Endodermal cell (in vitro differentiated cells): ENCODE results near the gene JMJD6. TPM values are rescaled to one million over a fixed set of nuclear protein-coding genes. Genes with fewer than 3 reads are reported as not detected.
A peak's percentile ranks its signal among the peaks of the same experiment; 100 is the strongest.

Experiments
- DNase-seq: peaks from one replicate; pipeline ENCODE4 v3.0.0-alpha.2; 2017
- H3K27ac ChIP-seq: 2 replicates; pipeline ENCODE4 v1.5.1; 2013; ENCODE audit warnings: mild to moderate bottlenecking, low read depth, low read length, moderate library complexity
- H3K27me3 ChIP-seq: 2 replicates; pipeline ENCODE4 v1.6.1; 2013; ENCODE audit warnings: mild to moderate bottlenecking, low read length, moderate library complexity; ENCODE audit not compliant: insufficient read depth, control insufficient read depth, poor library complexity, severe bottlenecking
- H3K36me3 ChIP-seq: 2 replicates; pipeline ENCODE4 v1.7.0; 2013; ENCODE audit warnings: mild to moderate bottlenecking, low read length, moderate library complexity; ENCODE audit not compliant: control insufficient read depth, insufficient read depth
- H3K4me1 ChIP-seq: one replicate; pipeline ENCODE4 v1.7.0; 2013; ENCODE audit warnings: low read length; ENCODE audit not compliant: control insufficient read depth, insufficient read depth
- H3K4me3 ChIP-seq: 2 replicates; pipeline ENCODE4 v1.5.1; 2013; ENCODE audit warnings: mild to moderate bottlenecking, low read length, moderate library complexity
- H3K9ac ChIP-seq: 2 replicates; pipeline ENCODE4 v1.6.1; 2013; ENCODE audit warnings: mild to moderate bottlenecking, low read length, moderate library complexity; ENCODE audit not compliant: poor library complexity, severe bottlenecking; ENCODE audit errors: extremely low read depth
- H3K9me3 ChIP-seq: 2 replicates; pipeline ENCODE4 v1.6.1; 2013; ENCODE audit warnings: mild to moderate bottlenecking, low read length, moderate library complexity; ENCODE audit not compliant: control insufficient read depth
- H3K27ac Mint-ChIP-seq: 2 replicates; pipeline ENCODE4 v1.8.0; 2020; ENCODE audit warnings: mixed read lengths
- H3K27me3 Mint-ChIP-seq: 2 replicates; pipeline ENCODE4 v1.8.0; 2021; ENCODE audit warnings: mild to moderate bottlenecking, mixed read lengths; ENCODE audit not compliant: insufficient read depth
- H3K36me3 Mint-ChIP-seq: 2 replicates; pipeline ENCODE4 v1.8.0; 2020; ENCODE audit warnings: low read depth, mixed read lengths
- H3K4me1 Mint-ChIP-seq: 2 replicates; pipeline ENCODE4 v1.8.0; 2020; ENCODE audit warnings: mixed read lengths
- H3K4me3 Mint-ChIP-seq: 2 replicates; pipeline ENCODE4 v1.8.0; 2020; ENCODE audit warnings: mild to moderate bottlenecking, moderate library complexity, mixed read lengths
- H3K9me3 Mint-ChIP-seq: 2 replicates; pipeline ENCODE4 v1.8.0; 2020; ENCODE audit warnings: mild to moderate bottlenecking, mixed read lengths
- WGBS, 2 experiments: methylation state at CpG; one replicate each; pipeline versions ENCODE4 v1.1.5 to v1.1.7; 2013; ENCODE audit warnings: missing lambda C conversion rate in 2 of 2, mixed read lengths in 1 of 2; ENCODE audit not compliant: insufficient coverage in 1 of 2, insufficient read length in 1 of 2; 5-methylcytosine and 5-hydroxymethylcytosine counted together
- total RNA-seq, 2 donors: library from RNA; stranded (reverse); fragmentation: NEBNext Ultra II Directional in 1 of 2; extraction: Animal tissue kit (Norgen Biotek cat#: 25700) in 1 of 2; gene quantifications; 2 replicates in 1 of 2; 3 replicates in 1 of 2; pipeline ENCODE4 v1.2.1, GENCODE V29; 2021
- TF ChIP-seq, protein P1 (sequence below): fragments of 200-600 bp; sonication (generic); conservative IDR thresholded peaks from 2 replicates; pipeline ENCODE4 v1.5.0; 2021; ENCODE audit warnings: antibody characterized with exemption, mild to moderate bottlenecking

The JMJD6 gene
- total RNA-seq, 2 donors from 2014 or later = 17.0 to 20.3 TPM

DNA sequence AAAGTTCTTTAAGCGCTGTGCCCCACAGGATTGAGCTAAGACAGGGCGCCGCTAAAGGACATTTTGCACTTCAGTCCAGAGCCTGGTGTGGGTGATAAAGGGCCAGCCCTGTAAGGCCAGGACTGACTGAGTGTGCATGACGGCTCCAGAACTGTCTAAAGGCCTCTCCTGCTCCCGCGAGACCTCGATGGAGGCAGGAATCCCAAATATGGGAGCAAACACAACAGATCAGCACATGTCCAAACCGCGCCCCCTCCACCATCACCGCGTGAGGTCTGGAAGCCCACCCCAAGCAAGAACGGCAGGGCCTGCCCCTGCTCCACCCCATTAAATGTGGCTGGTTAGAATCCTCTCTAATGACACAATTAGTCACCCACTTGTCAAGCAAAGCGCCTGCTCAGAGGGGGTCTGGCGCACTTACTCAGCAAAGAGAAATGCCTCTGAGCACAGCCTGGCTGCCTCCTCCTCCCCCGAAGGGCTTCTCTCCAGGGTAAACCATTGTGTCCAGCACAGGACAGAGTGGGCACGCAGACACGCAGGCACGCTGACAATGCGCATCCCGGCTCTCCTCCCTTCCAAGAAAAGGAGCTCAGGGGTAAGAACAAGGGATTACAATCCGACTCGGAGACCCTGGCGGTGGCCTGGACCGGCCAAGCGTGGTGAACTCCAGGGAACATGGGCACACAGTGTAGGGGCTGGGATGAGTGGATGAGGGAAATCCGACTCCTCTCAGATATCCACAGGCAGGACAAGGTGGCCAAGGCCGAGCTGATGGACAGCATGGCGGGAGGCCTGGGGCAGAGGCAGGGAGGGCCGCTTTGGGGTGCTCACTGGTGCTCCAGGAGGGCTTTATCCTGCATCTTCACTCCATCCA lies 17.1 kb downstream of the JMJD6 start:
- Histone ChIP-seq H3K27me3 (no peaks in the 10 kb centered on the region), H3K9me3 (peaks cover 4% of the 10 kb centered on the region), H3K9ac (peak overlapping the region; percentile 64), H3K36me3 (peaks cover 12% of the 10 kb centered on the region), H3K4me1 (peaks cover 19% of the 10 kb centered on the region), H3K27ac (peak overlapping the region; percentile 41), H3K4me3 (peak overlapping the region; percentile 92)
- DNase-seq = peak; percentile 92
- 25 to 26% methylated on average over 19 to 29 of the region's 29 CpGs for whole genome bisulfite sequencing, 2 experiments
- Mint-ChIP-seq H3K27ac (peak overlapping the region; percentile 87), H3K9me3 (no peaks in the 10 kb centered on the region), H3K27me3 (peaks cover 7% of the 10 kb centered on the region), H3K36me3 (peaks cover 4% of the 10 kb centered on the region), H3K4me1 (peaks cover 31% of the 10 kb centered on the region), H3K4me3 (peak overlapping the region; percentile 70)
- TF ChIP-seq, protein P1, sequence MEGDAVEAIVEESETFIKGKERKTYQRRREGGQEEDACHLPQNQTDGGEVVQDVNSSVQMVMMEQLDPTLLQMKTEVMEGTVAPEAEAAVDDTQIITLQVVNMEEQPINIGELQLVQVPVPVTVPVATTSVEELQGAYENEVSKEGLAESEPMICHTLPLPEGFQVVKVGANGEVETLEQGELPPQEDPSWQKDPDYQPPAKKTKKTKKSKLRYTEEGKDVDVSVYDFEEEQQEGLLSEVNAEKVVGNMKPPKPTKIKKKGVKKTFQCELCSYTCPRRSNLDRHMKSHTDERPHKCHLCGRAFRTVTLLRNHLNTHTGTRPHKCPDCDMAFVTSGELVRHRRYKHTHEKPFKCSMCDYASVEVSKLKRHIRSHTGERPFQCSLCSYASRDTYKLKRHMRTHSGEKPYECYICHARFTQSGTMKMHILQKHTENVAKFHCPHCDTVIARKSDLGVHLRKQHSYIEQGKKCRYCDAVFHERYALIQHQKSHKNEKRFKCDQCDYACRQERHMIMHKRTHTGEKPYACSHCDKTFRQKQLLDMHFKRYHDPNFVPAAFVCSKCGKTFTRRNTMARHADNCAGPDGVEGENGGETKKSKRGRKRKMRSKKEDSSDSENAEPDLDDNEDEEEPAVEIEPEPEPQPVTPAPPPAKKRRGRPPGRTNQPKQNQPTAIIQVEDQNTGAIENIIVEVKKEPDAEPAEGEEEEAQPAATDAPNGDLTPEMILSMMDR = no peak

DNA sequence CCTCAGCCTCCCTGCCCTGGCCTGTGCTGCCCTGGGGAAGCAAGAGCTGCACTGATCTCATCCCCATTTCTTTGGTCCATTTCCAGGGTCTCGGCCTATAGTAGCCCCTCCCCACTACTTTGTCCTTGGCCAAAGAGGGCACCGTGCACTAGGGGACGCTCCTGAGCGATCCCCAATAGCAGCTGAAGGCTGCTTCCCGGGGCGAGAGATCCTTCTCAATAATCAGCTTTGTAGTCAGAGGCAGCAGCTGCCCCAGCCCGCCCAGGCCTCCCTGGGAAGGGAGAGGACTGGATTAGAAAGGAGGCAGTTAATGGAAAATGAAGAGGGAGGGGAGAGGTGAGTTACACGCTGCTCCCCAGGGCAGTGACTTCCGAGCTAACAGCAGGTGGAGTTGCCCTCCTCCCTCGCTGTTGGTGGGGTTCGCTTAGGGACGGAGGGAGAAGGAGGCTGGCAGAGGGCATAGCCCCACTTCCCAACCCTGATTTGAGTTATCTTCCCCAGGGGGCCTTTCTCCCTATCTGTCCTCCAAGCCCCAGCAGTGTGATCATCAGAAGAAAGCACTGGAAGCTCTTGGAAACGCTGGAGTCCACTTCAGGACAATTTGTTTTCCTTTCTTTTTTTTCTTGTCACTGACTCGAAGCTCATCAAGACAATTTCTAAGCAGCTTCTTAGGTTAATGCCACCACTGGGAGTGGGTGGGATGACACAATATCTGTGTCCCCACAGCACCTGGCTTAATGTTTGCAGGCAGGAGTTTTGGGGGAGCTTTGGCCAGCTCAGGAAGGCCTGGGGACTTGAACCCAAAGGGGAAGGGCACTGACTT lies 18.2 kb downstream of the JMJD6 start:
- Histone ChIP-seq H3K9me3 (peaks cover 4% of the 10 kb centered on the region), H3K4me1 (peaks cover 19% of the 10 kb centered on the region), H3K4me3 (peak overlapping the region; percentile 92), H3K27ac (peak overlapping the region; percentile 77), H3K36me3 (peaks cover 4% of the 10 kb centered on the region), H3K9ac (no peak overlapping the region), H3K27me3 (no peaks in the 10 kb centered on the region)
- H3K36me3 Mint-ChIP-seq = peaks cover 4% of the 10 kb centered on the region
- H3K27ac Mint-ChIP-seq = peak overlapping the region; percentile 83
- H3K27me3 Mint-ChIP-seq = peaks cover 7% of the 10 kb centered on the region
- WGBS, 2 experiments = 18 to 22% methylated on average over 4 to 14 of the region's 14 CpGs
- DNase-seq = peak; percentile 97
- no peaks in the 10 kb centered on the region for H3K9me3 Mint-ChIP-seq
- H3K4me3 Mint-ChIP-seq = peak overlapping the region; percentile 70
- TF ChIP-seq, protein P1 = peak; percentile 91
- H3K4me1 Mint-ChIP-seq = peaks cover 31% of the 10 kb centered on the region

DNA sequence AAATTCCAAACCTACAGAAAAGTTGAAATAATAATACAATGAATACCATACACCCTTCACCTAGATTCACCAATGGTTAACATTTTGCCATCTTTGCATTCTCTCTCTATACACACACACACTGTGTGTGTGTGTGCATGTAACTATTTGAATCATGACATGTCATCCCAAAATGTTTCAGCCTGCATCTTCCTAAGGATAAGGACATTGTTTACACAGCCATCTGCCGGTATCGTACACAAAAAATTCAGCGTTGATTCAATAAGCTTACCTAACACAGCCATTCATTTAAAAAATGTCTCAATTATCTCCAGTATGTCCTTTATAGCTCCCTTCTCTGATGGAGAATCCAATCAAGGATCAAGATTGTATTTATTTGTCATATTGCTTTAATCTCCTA lies 19.6 kb downstream of the JMJD6 start:
- H3K36me3 Mint-ChIP-seq = peaks cover 2% of the 10 kb centered on the region
- Histone ChIP-seq H3K9me3 (peaks cover 4% of the 10 kb centered on the region), H3K4me1 (peaks cover 19% of the 10 kb centered on the region), H3K9ac (no peak overlapping the region), H3K36me3 (no peaks in the 10 kb centered on the region), H3K27ac (no peak overlapping the region), H3K4me3 (no peak overlapping the region), H3K27me3 (no peaks in the 10 kb centered on the region)
- TF ChIP-seq, protein P1 = no peak
- no peak for DNase-seq
- H3K27ac Mint-ChIP-seq = no peak overlapping the region
- H3K4me3 Mint-ChIP-seq = no peak overlapping the region
- H3K27me3 Mint-ChIP-seq = peaks cover 7% of the 10 kb centered on the region
- H3K9me3 Mint-ChIP-seq = no peaks in the 10 kb centered on the region
- H3K4me1 Mint-ChIP-seq = peaks cover 34% of the 10 kb centered on the region
- WGBS, 2 experiments = 94 to 99% methylated on average over 3 of the region's 3 CpGs
